ENCODE data around the gene SFTPB.
"Not testable (repeated sequence)": the region's sequence is repeated elsewhere in the genome, so short reads cannot be mapped to it uniquely, and the experiment has no call there.

Gene SFTPB

DNA sequence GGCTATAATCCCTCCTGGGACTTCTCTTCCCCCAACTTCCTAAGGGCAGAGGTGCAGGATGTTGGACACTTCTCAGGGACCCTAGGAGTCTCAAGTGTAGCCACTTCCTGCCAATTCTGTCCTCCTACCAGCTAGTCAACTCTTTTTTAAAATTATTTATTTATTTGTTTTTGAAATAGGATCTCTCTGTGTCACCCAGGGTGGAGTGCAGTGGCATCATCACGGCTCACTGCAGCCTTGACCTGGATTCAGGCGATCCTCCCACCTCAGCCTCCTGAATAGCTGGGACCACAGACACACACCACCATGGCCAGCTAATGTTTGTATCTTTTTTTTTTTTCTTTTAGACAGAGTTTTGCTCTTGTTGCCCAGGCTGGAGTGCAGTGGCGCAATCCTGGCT, 11.5 kb downstream of the SFTPB start:
- no peak for DNase-seq (ENCODE audit: low read depth in 2 of 2)

DNA sequence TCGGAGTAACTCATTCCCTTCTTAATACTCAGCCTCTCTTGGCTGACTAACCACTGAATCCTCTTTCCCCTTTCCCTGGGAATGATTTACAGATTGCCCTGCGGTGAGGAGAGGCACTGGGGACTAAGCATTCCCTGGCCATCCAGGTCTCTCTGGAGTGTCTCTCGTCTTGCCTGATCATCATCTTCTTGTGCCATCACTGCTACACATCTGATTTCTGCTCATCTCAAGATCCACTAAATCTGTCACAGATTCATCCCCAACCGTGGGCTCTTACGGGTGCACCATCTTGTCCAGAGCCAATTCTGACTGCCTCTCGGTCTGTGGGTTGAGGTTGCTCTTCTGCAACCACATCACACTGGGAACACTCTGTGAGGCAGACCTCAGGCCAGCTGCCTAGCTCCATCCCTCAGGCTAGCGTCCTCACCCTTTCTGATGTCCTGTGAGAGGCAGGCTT, 12.0 kb downstream of the SFTPB start:
- DNase-seq (ENCODE audit: low read depth in 2 of 2) = no peak

DNA sequence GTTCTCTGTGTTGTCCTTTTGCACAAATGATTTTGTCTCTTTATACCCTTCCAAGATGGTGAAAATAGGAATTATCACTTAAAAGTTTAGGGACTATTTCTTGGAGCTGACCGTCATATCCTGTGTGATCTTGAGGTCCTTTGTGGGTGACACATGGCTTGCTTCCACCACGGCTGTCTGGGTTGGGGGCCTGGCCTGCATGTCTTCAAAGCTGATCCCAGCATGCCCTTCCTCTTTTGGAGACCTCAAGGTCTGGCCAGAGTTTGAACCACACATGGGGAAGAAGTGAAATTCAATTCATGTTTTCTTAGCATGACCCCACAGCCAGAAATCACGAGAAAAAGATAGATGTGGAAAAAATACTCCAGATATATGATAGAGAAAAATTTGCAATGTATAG, 14.0 kb downstream of the SFTPB start:
- DNase-seq (ENCODE audit: low read depth in 2 of 2) = no peak

DNA sequence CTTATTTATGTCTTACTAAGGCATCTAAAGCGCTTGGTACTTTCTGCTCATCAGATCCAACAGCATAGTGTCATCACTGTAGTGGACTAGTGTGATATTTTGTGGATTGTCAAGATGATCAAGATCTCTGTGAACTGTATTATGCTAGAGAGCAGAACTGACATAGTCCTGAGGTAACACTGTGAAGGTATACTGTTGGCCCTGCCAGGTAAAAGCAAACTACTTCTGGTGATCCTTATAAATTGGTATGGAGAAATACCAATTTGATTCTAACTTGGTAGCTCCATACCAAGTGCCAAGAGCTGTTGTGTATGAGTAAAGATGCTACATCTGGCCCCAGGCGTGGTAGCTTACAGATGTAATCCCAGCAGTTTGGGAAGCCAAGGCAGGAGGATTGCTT, 15.9 kb downstream of the SFTPB start:
- no peak for DNase-seq (ENCODE audit: low read depth in 2 of 2)

DNA sequence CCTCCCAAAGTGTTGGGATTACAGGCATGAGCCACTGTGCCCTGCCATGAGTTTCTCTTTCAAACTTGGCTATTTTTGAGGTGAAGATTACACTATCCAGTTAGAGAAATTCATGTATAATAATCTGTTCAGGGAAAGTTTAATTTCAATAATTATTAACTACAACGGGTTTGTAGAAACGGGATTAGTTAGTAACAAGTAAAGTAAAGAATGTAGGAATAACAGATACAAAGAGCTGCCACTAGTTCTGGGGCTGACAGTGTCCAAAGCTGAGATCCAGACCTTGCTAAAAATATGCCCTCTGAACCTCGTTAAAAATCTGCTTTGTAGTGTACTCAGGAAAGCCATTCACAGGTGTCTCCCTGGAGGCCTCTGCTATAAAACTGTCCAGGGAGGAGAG, 16.9 kb downstream of the SFTPB start:
- DNase-seq (ENCODE audit: low read depth in 2 of 2) = no peak

DNA sequence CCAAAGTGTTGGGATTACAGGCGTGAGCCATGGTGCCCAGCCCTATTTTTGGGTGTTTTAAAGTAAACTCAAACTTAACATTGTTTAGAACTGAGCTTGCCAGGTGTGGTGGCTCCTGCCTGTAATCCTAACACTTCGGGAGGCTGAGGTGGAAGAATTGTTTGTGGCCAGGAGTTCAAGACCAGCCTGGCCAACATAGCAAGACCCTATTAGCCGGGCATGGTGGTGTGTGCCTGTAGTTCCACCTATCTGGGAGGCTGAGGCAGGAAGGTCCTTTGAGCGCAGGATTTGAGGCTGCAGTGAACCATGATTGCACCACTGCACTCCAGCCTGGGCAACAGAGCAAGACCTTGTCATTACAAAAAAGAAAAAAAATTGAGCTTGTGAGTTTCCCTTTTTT, 17.5 kb downstream of the SFTPB start:
- no peak for DNase-seq (ENCODE audit: low read depth in 2 of 2)

DNA sequence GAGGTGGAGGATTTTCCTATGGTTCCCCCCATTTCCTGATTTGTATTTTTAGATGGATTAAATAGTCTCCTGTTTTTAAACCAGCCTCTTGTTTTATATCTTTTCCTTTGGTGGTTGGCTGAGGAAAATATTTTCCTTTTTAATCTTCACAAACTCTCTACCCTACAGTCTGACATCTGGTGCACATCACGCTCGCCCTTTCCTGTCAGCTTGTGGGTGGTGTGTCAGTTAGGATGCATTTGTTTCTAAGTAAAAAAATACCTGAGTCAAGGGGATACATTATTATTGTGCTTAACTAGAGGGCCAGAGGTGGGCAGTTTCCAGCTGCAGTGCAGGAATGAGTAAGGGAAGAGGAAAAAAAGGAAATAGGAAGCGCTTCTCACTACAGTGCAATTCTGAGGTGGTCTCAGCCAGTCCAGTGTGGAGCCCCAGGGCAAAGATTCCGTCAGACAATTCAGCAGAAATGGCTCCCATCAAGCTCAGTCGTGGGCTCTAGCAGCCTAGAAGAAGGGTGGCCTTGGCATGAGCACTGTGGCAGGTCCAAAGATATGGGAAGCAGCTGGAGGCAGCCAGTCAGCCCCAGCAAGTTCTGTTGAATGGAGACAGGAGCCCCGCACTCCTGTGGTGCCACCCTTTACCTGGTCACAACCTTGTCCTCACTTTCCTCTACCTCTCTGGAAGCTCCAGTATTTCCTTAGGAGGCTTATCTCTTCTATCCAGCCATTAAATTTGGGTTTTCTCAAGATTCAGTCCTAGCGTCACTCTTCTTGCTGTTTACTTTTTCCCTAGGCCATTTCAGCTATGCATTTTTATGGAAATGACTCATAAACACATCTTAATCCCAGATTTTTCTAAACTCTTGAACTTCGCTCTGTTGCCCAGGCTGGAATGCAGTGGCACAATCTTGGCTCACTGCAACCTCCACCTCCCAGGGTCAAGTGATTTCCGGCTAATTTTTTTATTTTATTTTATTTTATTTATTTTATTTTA, 18.5 kb downstream of the SFTPB start:
- no peak for DNase-seq (ENCODE audit: low read depth in 2 of 2)

DNA sequence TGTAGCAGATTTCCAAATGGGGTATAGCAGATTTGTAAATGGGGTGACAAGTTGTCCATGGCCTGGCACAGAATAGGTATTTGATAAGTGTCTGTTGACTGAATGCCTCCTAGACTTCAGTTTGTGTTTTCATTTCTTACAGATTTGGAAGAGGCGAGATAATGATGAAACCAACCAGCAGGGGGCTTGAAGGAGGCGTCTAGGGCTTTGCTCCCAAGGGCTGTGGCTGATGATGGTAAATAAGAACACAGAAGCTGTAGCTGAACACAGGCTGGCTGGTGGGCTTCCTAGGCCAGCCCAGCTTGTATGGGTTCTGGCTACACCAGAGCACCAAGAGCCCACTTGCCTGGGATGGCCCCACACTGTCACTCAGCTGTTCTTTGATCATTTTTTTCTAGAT, 19.4 kb downstream of the SFTPB start:
- DNase-seq (ENCODE audit: low read depth in 2 of 2) = no peak

DNA sequence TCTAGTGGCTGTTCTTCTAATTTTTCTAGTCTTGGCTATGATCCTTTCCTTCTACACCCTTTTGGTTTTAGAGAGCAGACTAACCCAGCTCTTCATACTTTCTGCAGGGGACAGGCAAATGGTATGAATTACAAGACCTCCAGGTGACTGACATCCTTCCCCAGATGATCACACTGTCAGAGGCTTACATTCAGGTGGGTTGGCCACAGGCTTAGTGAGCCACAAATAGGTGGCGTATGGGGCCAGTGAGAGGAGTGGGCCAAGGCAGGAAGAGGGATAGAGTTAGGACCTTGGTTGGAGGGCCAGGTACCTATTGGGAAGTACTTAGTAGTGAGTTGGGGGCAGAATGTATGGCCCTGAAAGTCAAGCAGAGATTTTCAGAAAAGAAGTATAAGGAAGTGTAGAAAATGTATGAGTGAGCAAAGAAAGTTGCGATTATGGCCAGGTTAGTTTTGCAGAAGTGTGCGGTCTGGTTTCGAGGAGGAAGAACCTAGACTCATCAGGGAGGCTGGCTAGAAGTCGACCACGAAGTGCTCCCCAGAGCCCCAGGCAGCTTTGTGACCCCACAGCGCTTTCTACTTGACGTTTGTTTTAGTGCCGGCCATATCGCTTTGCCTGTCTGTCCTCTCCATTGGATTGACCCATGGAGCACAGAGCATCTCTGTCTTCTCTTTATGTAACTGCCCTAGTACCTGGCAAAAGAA, 20.0 kb downstream of the SFTPB start:
- DNase-seq (ENCODE audit: low read depth in 2 of 2) = no peak

DNA sequence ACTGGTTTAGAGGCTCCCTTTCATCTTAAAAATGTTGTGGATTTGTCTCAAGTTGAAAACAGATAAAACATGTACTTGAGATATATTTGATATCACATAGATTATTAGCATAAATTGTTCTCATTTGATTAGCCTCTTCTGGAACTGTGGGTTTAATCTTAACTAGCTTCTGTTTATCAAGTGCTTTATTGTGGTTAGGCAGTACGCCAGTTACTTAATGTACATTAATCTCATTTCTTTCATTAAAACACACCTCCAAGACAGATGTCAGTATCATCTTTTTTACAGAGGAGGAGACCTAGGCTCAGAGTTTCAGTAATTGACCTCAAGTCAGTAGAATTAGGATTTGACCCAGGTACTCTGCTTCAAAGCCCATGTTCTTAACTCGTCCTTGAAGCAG, 21.8 kb downstream of the SFTPB start:
- DNase-seq (ENCODE audit: low read depth in 2 of 2) = no peak

DNA sequence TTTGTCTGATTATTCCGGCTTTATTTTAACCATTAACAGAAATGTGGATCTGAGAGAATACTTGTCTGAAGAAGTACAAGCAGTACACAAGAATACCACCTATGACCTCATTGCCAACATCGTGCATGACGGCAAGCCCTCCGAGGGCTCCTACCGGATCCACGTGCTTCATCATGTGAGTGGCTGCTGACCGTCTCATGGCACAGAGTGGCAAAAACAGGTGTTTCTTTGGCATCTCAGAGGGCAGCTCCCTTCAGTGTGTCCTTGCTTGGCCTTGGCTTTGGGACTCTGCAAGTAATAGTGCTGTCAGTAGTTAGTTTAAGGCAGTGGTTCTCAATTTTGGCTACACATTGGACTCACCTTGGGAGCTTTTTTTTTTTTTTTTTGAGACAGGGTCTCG, 23.1 kb downstream of the SFTPB start:
- DNase-seq (ENCODE audit: low read depth in 2 of 2) = no peak

DNA sequence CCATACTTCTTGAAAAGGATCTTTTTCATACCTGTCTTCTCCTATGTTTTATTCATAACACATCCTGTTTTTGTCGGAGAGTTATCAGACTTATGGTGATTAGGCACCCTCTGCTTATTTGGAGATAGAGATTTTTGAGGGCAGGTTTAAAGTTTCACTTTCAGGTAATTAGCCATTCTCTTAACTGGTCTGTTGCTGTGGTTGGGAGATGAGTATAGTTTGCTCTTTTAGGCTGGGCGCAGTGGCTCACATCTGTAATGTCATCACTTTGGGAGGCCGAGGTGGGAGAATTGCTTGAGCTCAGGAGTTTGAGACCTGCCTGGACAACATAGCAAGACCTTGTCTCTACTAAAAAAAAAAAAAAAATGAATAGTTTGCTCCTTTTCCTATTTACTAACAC, 25.3 kb downstream of the SFTPB start:
- no peak for DNase-seq (ENCODE audit: low read depth in 2 of 2)

DNA sequence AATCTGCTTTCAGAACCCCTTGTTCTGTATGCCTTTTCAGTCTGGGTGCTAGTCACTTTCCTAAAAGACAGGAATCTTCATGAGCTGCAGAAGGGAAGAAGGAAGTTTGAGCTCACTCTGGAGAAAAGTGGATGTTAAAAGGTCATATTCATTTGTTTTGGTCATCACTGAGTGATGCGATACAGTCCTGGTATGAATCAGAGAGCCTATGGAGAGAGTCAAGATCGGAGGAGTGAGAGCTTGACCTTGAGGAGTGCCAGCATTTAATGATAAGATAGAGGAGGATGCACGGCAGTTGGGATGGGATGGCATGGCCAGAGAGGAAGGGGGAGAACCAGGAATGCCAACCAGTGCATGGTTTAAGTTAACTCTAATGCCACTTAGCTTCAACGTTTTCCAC, 32.4 kb downstream of the SFTPB start:
- no peak for DNase-seq (ENCODE audit: low read depth in 2 of 2)

DNA sequence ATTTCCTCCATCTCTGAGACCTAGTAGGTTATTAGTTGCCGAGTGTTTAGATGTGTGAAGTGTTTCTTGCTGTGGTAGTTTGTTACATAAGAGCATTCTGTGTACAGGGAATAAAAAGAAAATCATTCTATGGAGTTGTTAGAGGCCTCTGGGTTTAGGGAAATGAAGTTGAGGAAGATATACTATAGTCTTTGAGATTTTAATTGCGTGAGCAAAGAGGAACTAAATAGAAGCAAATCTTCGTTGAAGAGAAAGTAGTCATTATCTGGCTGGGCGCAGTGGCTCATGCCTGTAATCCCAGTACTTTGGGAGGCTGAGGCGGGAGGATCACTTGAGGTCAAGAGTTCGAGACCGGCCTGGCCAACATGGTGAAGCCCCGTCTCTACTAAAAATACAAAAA, 33.0 kb downstream of the SFTPB start:
- DNase-seq (ENCODE audit: low read depth in 2 of 2) = no peak

DNA sequence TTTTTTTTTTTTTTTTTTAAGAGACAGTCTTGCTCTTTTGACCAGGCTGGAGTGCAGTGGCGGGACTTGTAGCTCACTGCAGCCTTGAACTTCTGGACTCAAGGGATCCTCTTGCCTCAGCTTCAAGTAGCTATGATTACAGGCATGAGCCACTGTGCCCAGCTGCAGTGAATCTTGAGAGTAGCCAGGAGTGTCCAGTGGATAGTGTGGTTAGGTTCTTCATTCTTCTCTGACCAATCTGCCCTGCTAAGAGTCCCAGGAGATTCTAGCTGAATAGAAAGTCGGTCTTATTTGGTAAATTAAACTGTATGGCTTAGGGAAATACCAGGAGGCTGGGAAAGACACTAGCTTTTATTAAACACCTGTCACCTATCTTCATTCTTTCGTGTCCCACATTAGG, 36.7 kb downstream of the SFTPB start:
- DNase-seq (ENCODE audit: low read depth in 2 of 2) = no peak

DNA sequence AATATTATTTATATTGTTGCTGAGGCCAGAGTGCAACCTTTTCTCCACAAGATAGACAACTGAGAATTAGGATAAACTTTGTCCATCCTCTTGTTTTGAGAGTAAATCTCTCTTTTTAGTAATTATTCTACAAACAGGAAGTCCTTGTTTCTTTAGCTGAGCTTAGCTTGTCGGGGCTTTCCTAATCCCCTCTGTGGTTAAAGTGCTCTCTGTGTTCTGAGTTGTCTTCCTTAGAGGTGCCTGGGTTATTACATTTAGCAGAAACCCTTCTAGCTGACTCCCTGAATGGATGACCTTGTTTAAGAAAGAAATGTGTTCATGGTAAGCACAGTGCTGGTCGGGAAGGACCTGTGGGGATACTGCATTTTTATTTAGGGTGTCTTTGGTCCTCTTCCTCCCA, 39.3 kb downstream of the SFTPB start:
- DNase-seq (ENCODE audit: low read depth in 2 of 2) = no peak

DNA sequence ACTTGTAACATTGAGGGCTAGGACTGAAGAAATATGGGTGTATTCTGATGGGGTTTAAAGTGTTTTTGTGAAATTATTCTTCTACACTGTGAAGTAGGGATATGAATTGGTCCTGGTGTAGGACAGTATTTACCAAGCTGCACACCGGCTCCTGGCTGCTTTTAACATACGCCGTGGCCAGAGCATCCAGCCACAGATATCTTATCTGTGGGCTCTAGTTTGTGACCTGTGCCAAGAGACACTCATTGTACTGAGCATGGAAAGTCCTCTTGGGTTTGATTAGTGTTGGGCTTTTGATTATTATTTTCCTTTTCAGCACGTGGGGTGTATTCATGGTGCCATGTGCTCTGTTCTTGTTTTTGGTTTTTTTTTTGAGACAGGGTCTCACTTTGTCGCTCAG, 44.0 kb downstream of the SFTPB start:
- no peak for DNase-seq (ENCODE audit: low read depth in 2 of 2)

DNA sequence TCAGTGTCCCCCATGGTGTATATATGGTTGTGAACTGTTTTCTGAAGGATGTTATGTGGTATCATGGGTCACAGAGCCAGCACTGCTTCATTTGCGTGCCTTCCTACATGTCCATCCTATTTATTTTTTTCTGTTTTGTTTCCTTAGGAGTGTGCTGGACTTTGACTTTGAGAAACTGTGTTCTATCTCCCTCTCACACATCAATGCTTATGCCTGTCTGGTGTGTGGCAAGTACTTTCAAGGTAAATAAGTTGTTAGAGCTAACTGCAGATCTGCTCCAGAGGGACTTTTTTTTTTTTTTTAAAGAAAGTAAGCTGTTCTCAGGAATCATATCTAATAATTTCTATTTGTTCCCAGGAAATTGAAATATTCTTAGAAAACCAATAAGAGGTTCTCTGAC, 46.7 kb downstream of the SFTPB start:
- no peak for DNase-seq (ENCODE audit: low read depth in 2 of 2)

DNA sequence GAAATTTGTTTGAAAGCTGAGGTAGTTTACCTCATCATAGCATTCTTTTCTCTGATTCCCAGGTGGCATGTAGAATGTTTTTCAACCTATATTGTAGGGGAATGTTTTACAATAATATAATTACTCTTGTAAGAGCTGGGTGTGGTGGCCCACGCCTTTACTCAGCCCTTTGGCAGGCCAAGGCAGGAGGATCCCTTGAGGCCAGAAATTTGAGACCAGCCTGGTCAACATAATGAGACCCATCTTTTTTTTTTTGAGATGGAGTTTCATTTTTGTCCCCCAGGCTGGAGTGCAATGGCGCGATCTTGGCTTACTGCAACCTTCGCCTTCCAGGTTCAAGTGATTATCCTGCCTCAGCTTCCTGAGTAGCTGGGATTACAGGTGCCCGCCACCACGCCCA, 48.4 kb downstream of the SFTPB start:
- no peak for DNase-seq (ENCODE audit: low read depth in 2 of 2)

DNA sequence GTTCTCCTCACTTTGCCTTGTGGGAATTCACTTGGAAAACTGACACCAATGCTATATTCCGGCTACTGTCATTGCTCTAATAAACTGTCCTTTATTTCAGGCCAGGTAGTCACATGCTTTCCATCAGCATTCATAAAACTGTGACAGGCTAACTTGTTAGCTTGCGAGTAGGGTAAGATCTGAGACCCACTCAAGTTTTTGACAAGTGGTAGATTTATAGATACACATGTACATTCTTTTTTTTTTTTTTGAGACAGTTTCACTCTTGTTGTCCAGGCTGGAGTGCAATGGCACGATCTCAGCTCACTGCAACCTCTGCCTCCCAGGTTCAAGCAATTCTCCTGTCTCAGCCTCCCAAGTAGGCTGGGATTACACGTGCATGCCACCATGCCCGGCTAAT, 50.3 kb downstream of the SFTPB start:
- DNase-seq (ENCODE audit: low read depth in 2 of 2) = not testable (repeated sequence)

DNA sequence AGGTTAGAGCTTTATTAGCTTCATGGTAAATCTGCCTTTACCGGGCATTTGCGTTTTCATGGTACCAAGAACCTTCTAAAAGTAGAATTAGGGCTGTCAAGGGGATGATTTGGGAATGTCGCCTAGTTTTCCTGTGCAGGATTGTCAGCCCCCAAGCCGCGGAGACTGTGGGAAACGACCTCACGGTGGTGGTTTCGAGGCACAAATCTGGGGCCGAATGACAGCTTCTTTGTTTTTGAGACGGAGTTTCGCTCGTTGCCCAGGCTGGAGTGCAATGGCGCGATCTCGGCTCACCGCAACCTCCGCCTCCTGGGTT, 52.6 kb downstream of the SFTPB start:
- no peak for DNase-seq (ENCODE audit: low read depth in 2 of 2)

DNA sequence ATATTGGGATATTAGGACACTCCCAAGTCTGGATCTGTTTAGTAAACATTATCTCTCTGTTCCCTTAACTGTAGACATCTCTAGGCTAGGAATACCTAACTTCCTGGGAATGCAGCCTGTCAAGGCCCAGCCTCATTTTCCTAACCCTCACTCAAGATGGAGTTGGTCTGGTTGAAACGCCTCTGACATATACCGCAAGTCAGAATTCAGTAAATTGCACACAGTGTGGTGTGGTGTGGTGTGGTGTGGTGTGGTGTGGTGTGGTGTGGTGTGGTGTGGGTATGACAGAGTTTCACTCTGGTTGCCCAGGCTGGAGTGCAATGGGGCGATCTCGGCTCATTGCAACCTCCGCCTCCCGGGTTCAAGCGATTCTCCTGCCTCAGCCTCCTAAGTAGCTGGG, 53.2 kb downstream of the SFTPB start:
- DNase-seq (ENCODE audit: low read depth in 2 of 2) = not testable (repeated sequence)

All from stimulated activated CD4-positive, alpha-beta T cell treated with anti-CD3 and anti-CD28 coated beads, Interleukin-15, amount 100 ng/mL, for 48 hours (primary cell).